Activated CD8-positive, alpha-beta memory T cell treated with anti-CD3 and anti-CD28 coated beads, Interleukin-2, amount 50 U/mL, for 4 hours (primary cell): ENCODE results near the gene TSFM.
"Not testable (repeated sequence)": the region's sequence is repeated elsewhere in the genome, so short reads cannot be mapped to it uniquely, and the experiment has no call there.

Experiments
- DNase-seq: peaks from one replicate; pipeline ENCODE4 v3.0.0-alpha.2; 2020

TSFM gene

DNA sequence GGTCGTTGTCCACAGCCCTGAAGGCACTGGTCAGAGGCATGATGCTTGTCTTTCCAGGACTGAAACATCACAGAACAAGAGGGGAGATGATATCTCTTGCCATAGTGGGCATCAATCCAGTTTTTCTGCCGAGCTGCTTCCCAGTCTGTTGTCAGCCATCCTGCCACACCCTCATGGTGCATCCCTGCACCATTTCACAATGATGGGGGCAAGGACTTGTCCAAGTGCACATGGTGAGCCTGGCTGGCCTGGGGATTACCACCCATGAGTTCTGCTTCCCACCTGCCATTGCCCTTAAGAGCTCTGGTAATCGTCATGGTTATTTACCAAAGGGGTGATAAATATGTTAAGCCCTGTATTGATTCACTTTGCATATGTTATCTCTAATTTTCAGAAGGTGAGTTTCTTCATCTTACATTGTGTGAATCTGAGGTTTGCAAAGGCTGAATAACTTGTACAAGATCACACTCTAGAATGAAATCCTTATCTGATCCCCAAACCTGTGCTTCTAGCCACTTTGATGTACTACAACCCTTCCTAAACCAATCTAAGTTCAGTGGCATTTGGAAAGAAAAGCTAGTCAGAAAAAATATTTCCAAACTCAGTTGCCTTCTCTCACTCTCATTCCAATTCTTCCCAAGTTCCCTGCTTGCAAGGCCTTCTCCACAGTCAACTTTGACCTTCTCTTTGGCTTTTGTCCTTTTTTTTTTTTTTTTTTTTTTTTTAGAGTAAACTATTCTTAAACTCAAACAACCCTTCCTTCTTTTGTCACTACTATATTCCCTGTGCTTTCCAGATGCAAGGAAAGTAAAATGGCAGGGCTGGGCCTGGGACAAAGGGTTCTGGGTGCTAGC, 33.6 kb downstream of the TSFM start:
- DNase-seq, result no peak

DNA sequence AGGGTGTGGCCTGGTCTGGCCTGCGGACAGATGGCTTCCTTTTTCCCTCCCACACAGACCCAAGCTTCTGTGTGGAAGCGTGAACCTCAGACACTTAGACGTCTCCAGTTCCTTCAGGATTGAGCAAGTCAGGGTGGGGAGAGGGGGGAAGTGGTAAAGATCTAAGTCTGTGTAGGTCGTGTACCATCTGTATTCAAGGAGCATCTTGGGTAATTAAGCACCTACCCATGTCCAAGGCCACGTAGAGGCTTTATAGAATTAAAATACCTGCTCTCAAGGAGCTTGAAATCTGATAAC, 34.2 kb downstream of the TSFM start:
- no peak for DNase-seq

DNA sequence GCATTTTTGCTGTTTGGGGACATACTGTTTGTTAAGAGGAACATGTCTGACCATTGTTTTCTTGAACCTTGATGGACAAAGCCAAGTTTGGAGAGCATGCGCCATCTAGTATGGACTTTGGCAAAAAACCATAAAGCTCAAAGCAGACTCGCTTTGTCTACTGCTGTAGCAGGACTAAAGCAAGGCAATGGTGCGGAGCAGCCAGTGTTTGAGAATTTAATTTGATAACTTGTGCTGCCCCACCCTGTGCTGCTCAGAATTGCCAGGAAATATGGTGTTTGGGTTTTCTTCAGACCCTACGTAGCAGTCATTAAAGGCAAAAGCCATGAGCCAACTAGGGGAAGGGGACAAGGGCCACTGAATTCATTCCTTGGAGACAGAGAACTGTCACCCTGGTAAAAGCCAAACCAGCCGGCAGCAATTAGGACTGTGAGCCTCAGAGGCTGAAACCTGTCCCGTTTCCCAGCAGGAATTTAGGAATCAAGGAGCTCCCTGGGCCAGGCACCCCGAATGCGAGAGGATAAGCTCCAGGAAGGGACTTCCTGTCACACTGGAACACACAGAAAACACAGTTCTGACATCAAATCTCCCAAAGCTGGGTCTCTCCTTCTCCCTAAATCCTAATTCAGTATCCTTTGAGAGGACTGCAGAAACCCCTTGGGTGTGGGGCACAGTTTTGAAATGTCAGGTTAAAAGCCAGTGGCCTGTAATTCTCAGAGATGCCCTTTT, 34.8 kb downstream of the TSFM start:
- no peak for DNase-seq

DNA sequence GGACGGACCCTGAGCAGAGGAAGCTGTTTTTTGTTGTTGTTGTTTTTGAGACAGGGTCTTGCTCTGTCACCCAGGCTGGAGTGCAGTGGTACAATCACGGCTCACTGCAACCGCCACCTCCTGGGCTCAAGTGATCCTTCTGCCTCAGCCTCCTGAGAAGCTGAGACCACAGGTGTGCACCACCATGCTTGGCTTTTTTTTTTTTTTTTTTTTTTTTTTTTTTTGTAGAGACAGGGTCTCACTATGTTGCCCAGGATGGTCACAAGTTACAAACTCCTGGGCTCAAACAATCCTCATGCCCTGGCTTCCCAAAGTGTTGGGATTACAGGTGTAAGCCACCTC, 35.4 kb downstream of the TSFM start:
- DNase-seq, result not testable (repeated sequence)

- DNase-seq, result not testable (repeated sequence)
Measured at GRCh38 chr12:57820119-57820518, 37.5 kb downstream of the TSFM start.

GRCh38 chr12:57821015-57821414, 38.4 kb downstream of the TSFM start:
- not testable (repeated sequence) for DNase-seq

GRCh38 chr12:57821474-57822214, 39.1 kb downstream of the TSFM start:
- DNase-seq, result no peak

DNA sequence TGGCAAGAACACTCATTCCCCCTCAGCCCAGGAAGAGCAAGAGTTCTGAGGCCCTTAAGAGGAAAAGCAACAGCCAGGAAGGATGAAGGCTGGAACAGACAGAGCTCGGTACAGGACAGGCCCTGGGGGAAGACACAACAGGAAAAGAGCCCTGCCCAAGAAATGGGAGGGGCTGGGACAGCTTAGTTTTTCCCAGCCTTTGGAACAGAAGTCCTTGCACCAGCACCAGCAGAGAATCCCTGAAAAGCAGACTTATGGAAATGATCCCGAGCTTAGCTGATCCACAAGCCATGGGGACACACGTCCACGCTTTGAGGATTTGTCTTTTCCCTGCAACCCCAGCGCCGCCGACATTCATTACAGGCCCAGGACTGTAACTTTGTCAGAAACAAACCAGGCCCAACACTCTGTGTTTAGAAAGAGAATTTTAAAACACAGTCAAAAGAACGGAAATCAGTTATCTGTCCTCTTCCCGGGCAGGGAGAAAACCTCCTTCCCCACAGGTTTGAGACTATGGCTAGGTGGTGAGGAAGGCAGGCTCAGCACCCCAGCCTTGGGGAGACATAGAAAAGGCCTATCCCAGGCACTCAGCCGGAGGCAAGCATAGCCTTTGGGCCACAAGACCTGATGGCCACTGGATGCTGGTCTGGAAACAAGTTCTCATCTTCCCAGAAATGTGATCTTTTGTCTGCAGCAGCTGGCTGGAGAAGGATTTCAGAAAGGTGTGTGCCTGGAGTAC, 40.0 kb downstream of the TSFM start:
- no peak for DNase-seq

GRCh38 chr12:57823131-57823907, 40.7 kb downstream of the TSFM start:
- no peak for DNase-seq

- no peak for DNase-seq
Measured at GRCh38 chr12:57823908-57824640, 41.5 kb downstream of the TSFM start.

GRCh38 chr12:57825451-57825850, 42.9 kb downstream of the TSFM start:
- DNase-seq, result no peak

DNA sequence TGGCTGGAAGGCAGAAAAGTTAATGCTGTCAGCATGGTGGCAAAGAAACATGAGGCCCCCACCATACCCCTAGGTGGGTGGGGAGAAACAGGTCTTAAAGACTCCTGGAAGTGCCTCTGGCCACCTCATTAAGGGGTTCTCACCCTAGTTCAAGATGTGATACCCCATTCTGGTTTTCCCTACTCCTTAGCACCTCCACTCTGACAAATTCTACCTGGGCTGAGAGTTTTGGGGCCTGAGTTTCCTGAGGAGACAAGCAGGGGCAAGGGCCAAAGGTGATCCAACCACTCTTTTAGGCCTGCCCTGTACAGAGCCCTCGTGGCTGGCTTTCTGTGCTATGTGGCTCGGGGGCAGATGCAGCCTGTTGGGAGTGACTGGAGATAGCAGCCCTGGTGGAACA, 43.8 kb downstream of the TSFM start:
- DNase-seq, result no peak

DNA sequence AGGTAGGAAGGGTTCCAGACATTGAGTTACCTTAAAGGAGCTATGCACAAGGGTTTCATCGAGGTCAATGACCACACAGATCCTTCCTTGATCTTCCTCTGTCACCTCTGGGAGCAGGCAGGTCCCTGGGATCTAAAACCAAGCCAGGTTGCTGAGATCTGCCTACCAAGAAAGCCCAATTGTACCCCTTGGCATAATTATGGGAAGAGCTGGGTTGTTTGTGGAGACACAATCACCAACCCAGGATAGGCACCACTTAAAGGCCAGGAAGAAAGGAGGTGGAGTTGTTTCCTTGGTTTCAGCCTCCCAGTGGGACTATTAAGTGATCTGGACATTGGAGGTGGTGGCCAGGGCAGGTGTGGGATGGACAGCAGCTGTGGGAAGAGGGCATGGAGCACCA, 44.4 kb downstream of the TSFM start:
- DNase-seq, result no peak

- DNase-seq, result no peak
Measured at GRCh38 chr12:57829025-57829777, 46.6 kb downstream of the TSFM start.

DNA sequence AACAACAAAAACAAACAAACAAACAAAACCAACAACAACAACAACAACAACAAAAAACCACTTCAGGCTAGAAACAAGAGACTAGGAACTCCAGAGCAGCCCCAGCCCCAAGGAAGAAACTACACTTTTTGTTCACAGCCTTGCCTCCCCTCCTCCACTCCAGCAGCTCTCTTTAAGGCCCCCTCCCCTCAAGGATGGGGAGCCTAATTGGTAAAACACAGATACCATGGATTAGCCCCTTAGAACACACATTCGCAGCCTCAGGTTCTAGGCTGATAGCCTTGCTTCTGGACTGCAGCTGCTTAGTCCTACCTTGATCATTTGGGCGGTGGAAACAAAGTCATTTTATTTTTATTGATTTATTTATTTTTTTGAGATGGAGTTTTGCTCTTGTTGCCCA, 47.8 kb downstream of the TSFM start:
- no peak for DNase-seq

DNA sequence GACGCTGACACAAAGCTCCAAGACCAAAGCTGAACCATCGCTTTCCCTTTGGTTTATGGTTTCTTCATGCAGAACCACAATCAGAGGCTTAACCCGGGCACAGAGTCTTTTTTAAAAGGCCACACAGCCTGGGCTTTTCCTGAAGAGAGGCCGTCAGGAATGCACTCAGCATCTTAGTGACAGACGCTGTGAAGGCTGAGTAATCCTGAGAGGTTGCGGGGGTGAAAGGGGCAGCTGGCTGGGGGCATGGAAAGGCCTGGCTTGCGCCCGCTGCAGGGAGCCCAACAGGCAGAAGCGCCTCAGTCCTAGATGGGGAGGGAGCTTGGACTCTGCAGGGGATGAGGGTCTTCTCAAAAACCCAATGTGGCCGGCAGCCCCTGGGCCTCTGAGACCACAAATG, 50.4 kb downstream of the TSFM start:
- DNase-seq, result no peak

DNA sequence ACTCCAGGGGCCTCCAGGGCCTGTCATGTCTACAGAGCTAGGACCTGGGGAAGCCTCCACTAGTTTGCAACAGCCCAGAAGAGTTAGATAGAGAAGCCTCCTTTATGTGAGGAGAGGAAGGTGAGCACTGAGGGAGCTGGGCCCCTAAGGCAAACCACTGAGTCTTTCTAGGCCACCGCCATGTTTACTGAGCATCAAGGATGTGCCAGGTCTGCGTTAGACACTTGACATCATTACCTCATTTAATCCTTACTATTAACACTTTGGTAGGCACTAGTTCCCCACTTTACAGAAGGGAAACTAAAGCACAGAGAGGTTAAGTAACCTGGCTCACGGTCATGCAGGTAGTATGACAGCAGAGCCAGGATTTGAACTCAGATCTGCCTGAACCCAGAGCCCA, 51.1 kb downstream of the TSFM start:
- DNase-seq, result no peak

GRCh38 chr12:57834086-57834876, 51.7 kb downstream of the TSFM start:
- DNase-seq, result no peak

DNA sequence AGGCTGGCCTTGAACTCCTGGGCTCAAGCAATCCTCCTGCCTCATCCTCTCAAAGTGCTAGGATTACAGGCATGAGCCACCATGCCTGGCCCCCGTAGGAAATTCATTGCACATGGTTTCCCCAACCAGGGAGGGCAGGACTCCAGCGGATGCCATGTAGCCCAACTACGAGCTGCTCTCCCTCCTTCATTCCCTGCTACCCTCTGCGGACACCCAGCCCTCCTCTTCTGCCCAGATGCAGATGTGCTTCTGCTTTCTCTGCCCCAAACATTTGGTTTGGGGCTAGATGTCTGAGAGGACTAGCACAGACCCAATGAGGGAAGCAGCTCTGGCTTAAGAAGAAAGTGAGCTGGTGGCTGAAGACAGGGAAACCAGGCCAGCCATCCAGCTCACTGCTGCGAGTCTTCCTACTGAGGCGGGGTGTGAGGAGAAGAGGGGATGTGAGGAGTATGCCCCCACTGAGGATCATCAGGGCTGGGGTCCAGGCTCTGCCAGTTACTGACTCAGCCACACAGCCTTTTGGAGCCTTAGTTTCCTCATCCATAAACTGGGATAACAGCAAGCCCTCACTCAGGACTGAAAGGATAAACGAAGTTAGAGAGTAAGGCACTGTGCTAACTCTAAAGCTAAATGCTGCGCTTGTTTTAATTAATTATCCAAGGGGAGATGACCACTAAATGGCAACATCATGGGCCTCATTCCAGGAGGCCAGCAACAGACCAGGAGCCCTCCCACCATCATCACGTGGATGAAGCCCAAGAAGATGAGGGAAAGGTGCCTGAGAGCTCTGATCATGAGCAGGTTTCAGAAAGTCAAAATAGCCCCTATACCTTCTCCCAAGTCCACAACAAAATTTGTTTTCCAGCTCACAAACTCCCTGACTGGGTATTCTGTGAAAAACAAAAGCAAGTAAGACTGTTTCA, 53.0 kb downstream of the TSFM start:
- DNase-seq, result no peak
